ENCODE measurements around the gene FUT7.
"Not testable (repeated sequence)": the region's sequence is repeated elsewhere in the genome, so short reads cannot be mapped to it uniquely, and the experiment has no call there.

FUT7 gene

DNA sequence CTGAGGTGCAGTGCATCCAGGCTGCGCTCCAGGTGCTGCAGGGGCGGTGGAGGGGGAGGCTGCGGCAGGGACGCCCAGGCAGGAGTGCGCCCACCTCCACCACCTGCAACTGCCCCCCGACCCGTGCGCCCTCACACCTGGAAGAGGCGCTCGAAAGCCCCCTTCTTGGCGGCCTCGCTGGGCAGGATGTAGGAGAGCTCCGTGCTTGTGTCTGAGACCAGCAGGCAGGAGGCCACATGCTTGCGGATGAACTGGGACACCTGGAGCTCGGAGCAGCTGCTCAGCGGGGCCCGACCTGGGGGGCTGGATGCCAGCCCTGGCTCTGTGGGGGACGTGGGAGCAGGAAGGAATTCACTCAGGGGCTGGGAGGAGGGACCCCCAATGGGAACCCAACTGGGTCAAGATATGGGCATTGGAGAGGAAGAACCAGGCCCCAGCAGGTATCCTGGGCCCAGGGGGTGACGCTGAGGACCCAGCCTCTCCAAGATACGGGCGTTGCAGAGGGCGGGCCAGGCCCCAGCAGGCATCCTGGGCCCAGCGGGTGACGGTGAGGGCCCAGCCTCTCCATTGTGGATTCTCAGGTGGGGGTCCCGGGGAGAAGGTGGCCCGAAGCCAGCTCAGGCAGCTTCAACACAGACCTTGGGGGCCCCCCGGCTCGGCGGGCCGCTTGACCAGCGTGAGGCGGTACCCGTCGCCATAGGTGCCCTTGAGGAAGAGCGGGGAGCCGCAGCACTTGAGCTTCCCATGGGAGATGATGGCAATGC is 16.9 kb downstream of the FUT7 start:
- DNase-seq: no peak
- Mint-ChIP-seq H3K4me1 (ENCODE audit: low read depth) (no peaks in the 10 kb centered on the region), H3K4me3 (no peak overlapping the region), H3K27me3 (no peaks in the 10 kb centered on the region), H3K9me3 (no peaks in the 10 kb centered on the region), H3K27ac (no peak overlapping the region), H3K36me3 (ENCODE audit: low read depth) (peaks cover 15% of the 10 kb centered on the region)

DNA sequence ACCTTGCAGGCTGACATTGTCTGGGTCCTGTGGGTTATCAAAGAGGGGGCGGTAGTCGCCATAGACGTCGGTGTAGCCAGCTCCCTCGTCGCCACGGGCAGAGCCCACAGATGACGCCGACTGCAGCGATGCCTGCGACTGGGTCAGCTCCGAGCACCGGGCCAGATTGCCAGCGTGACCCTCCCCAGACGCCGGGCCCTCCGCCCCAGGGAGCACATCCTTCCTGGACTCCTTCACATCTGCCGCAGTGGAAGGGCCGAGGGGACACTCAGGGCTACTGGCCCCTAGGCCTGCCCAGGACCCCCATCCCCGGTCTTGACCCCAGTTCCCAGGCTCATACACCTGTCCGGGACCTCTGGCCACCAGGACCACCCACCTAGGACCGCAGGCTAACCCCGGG is 17.7 kb downstream of the FUT7 start:
- H3K4me1 Mint-ChIP-seq (ENCODE audit: low read depth): no peaks in the 10 kb centered on the region
- H3K4me3 Mint-ChIP-seq: no peak overlapping the region
- DNase-seq: no peak
- H3K9me3 Mint-ChIP-seq: no peaks in the 10 kb centered on the region
- H3K36me3 Mint-ChIP-seq (ENCODE audit: low read depth): peaks cover 17% of the 10 kb centered on the region
- no peaks in the 10 kb centered on the region for H3K27me3 Mint-ChIP-seq
- H3K27ac Mint-ChIP-seq: no peak overlapping the region

DNA sequence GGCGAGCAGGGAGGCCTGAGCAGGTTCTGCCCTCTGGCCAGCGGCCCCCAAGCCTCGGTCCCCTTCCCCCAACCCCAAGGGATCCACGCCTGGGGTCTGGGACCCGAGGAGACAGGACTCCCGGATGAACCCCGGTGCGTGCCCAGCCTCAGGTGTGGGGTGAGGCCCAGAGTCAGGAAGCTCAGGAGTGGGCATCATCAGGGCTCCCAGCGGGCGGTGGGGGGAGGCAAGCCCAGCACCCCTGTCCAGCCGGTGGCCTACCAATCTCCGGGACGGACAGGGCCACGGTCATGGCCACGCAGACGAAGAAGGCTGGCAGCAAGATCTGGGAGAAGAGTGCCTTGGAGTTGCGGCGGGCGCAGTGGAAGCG is 18.3 kb downstream of the FUT7 start:
- Mint-ChIP-seq H3K27me3 (no peaks in the 10 kb centered on the region), H3K4me3 (no peak overlapping the region), H3K4me1 (ENCODE audit: low read depth) (no peaks in the 10 kb centered on the region), H3K36me3 (ENCODE audit: low read depth) (peaks cover 17% of the 10 kb centered on the region), H3K9me3 (no peaks in the 10 kb centered on the region), H3K27ac (no peak overlapping the region)
- no peak for DNase-seq

DNA sequence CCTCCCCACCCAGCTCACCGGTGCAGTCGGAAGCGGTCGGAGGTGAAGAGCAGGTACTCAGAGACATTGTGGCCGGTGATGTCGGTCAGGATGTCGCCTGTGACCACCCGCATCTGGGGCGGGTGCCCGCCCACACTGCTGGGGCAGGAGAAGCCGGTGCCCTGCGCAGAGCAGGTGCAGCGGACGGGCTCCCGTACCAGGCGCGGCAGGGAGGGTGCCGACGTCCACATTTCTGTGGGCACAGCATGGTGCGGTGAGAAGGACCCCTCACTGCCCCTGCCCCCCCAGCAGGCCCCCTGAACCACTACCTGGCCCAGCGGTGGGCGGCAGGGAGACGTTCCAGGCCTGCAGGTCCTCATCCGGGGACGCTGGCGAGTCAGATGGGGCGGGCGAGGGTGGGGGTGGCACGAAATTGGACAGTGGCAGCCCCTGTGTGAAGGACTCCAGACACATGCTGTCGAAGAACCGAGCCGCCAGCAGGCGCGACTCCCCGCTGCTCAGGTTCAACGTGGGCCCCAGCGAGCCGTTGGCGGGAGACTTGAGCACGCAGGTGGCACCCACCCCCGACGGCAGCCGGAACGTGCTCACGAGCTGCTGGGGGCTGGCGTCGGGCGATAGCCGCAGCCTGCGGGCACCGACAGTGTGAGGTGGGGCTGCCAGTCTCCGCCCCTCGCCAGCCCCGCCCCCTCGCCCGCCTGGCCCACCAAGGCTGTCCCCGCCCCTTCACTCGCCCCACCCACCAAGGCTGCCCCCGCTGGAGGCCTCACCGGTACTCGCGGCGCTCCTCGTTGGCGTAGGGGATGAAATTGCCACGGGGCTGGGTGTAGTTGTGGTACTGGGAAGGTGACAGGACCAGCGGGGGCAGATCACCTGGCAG is 19.0 kb downstream of the FUT7 start:
- Mint-ChIP-seq H3K27me3 (no peaks in the 10 kb centered on the region), H3K36me3 (ENCODE audit: low read depth) (peaks cover 17% of the 10 kb centered on the region), H3K4me1 (ENCODE audit: low read depth) (no peaks in the 10 kb centered on the region), H3K9me3 (no peaks in the 10 kb centered on the region), H3K4me3 (no peak overlapping the region), H3K27ac (no peak overlapping the region)
- no peak for DNase-seq

DNA sequence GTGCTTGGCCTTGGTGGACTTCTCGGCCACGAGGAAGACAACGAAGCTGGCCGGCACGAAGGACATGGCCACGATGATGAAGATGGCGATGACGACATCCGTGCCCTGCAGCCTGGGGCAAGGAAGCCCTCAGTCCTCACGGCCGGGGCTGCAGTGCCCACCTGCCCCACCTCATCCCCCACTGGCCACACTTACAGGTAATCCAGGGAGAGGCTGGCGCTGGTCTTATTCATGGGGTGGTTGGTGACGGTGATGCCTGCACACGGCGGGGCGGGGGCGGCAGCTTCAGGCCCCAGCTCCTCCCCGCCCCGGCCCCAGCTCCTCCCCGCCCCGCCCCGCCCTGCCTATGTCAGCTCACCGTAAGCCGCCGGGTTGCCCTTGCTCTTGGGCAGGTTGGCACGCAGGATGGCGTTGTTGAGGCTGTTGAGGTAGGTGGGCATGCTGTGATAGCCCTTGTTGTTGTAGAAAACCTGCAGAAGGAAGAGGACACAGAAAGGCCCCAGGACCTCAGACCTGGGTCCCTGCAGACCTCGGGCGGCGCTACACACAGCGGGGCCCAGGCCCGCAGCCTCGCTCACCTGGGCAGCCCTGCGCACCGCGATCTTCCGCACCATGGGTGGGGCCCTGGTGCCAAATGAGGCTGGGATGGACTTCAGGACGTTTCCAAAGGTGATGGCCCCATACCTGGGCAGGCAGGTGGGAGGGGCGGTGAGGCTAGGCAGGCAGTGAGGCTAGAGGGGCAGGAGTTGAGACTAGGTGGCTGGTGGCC is 19.8 kb downstream of the FUT7 start:
- no peak for DNase-seq
- H3K36me3 Mint-ChIP-seq (ENCODE audit: low read depth): peaks cover 17% of the 10 kb centered on the region
- H3K4me3 Mint-ChIP-seq: no peak overlapping the region
- no peaks in the 10 kb centered on the region for H3K4me1 Mint-ChIP-seq (ENCODE audit: low read depth)
- H3K9me3 Mint-ChIP-seq: no peaks in the 10 kb centered on the region
- H3K27me3 Mint-ChIP-seq: no peaks in the 10 kb centered on the region
- no peak overlapping the region for H3K27ac Mint-ChIP-seq

DNA sequence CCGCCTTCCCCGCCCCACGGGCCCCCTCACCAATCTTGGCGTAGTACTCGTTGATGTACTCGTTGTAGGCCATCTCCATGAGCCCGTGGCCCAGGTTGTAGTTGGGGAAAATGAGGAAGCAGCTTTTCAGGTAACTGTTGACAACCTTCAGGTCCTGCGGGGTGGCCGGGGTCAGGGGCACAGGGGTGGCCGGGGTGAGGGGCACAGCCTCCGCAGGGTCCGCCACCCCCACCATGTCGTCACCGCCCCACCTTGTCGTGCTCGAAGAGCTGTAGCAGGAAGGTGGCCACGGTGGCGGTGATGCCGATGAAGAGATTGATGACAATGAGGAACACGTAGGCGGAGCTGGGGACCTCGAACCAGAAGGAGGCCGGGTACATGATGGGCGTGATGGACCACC is 20.7 kb downstream of the FUT7 start:
- no peak for DNase-seq
- Mint-ChIP-seq H3K4me3 (no peak overlapping the region), H3K27me3 (no peaks in the 10 kb centered on the region), H3K4me1 (ENCODE audit: low read depth) (peaks cover 5% of the 10 kb centered on the region), H3K9me3 (no peaks in the 10 kb centered on the region), H3K36me3 (ENCODE audit: low read depth) (peaks cover 13% of the 10 kb centered on the region), H3K27ac (no peak overlapping the region)

DNA sequence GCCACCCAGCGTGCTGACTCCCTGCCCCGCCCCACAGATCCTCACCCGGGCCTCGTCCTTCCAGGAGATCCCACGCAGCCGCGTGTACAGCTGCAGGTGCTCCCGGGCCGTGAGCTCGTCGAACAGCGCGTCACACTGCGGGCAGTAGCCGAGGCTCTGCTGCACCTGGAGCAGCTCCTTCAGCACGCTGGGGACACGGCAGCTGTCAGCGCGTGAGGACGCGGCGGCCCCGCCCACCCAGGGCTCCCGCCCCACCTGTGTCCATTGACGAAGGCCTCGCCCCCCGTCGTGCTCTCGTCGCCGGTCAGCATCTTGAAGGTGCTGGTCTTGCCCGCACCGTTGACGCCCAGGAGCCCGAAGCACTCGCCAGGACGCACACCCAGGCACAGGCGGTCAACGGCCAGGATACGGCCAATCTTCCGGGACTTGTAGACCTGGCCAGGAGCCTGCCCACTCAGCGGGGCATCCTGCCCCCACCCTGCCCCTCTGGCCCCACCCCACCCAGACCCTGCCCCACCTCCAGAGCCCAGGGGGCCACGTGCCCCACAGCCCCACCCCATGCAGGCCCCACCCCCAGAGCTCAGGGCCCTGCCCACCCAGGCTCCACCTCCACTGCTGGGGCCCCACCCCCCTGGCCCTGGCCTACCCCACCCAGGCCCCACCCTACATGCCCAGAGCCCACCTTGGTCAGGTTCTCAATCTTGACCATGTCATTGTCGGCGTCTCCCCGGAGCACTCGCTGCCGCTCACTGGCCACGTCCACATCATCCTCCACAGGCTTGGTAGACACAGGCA is 21.8 kb downstream of the FUT7 start:
- Mint-ChIP-seq H3K27ac (no peak overlapping the region), H3K36me3 (ENCODE audit: low read depth) (peaks cover 11% of the 10 kb centered on the region), H3K9me3 (no peaks in the 10 kb centered on the region), H3K4me3 (no peak overlapping the region), H3K27me3 (no peaks in the 10 kb centered on the region), H3K4me1 (ENCODE audit: low read depth) (peaks cover 9% of the 10 kb centered on the region)
- DNase-seq: no peak

DNA sequence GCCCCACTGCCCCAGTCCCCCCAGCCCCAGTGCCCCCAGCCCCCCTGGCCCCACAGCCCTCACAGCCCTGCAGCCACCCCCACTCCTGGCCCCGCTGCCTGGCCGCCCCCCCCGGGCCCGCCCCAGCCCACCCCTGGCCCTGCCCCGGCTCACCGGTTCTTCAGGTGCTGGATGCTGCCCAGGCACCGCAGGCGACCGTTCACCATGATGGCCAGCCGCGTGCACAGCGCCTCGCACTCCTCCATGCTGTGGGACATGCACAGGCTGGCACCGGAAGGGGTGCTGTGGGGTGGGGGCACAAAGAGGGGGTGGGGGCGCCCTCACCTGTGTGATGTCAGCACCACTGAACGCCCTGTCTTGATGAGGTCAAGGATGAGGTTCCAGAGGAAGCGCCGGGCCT is 22.7 kb downstream of the FUT7 start:
- Mint-ChIP-seq H3K27ac (no peak overlapping the region), H3K36me3 (ENCODE audit: low read depth) (peaks cover 9% of the 10 kb centered on the region), H3K9me3 (no peaks in the 10 kb centered on the region), H3K4me1 (ENCODE audit: low read depth) (peaks cover 9% of the 10 kb centered on the region), H3K4me3 (no peak overlapping the region), H3K27me3 (no peaks in the 10 kb centered on the region)
- DNase-seq: no peak

DNA sequence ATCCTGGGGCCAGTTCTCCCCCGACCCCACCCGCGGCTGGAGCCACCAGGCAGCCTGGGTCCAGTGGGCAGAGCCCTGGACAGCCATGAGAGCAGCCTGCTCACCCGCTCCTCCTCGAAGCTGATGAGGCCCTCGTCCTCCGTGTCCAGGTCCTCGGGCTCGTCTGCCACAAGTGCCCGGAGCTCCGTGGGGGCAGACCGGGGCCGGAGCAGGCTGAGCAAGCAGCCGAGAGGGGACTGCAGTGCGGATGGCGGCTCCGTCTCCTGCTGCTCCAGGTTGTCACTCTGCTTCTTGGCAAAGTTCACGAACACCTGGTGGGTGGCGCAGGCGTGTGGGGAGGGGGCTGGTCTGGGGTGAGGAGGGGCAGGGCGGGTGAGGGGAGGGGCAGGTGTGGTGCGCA is 23.6 kb downstream of the FUT7 start:
- no peaks in the 10 kb centered on the region for H3K9me3 Mint-ChIP-seq
- no peak overlapping the region for H3K4me3 Mint-ChIP-seq
- H3K27ac Mint-ChIP-seq: no peak overlapping the region
- H3K4me1 Mint-ChIP-seq (ENCODE audit: low read depth): peaks cover 9% of the 10 kb centered on the region
- peaks cover 9% of the 10 kb centered on the region for H3K36me3 Mint-ChIP-seq (ENCODE audit: low read depth)
- no peak for DNase-seq
- H3K27me3 Mint-ChIP-seq: no peaks in the 10 kb centered on the region

DNA sequence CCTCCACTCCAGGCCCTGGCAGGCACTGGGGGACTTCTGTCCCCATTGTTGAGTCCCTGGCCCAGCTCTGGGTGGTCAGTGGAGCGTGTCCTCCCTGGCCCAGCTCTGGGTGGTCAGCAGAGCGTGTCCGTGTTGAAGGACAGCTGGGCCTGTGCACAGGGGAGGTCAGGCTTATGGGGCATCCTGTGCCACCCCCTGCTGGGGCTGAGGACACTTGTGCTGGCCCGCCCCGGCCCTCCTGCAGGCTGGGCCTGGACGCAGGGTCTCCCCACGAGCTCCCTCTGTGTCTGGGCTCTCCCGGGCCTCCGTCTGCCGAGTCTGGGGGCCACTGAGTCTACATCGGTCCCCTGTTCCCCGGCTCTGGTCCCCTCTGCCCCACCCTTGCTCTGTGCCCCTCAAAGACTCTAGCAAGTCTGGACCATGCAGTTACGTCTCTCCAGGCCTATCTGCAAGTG is 24.0 kb downstream of the FUT7 start:
- Mint-ChIP-seq H3K27me3 (no peaks in the 10 kb centered on the region), H3K4me1 (ENCODE audit: low read depth) (peaks cover 9% of the 10 kb centered on the region), H3K9me3 (no peaks in the 10 kb centered on the region), H3K27ac (no peak overlapping the region), H3K36me3 (ENCODE audit: low read depth) (peaks cover 9% of the 10 kb centered on the region), H3K4me3 (no peak overlapping the region)
- no peak for DNase-seq

DNA sequence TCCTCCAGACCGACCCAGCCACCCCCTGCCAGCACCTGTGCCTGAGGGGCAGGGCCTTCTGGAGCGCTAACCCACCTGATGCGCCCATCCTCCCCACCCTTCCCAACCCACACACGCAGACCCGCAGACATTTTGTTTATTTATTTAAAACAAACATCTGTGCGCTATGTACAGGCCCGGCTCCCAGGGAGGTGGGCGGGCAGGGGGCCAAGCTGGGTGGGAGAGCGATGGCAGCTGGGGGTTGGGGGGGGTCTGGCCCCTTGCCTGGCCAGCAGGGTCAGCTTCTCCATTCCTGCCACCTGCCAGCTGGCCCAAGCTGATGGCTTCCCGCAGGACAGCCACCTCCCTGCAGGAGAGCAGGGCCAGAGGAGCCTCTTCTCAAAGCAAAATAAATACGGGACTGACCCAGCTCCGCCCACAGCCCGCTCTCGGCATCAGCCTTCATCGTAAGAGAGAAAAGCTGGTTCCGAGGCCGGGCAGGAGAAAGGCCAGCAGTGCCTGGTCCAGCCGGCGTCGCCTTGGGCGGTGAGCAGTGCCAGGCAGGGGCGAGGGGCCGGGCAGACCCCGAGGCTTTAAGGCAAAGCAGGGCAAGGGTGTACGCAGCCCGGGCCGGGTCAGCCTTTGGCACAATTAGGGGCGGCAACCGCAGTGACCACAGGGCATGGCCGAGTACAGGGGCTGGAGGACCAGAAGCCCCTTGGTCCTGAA is 24.6 kb downstream of the FUT7 start:
- Mint-ChIP-seq H3K4me3 (no peak overlapping the region), H3K27ac (no peak overlapping the region), H3K9me3 (no peaks in the 10 kb centered on the region), H3K4me1 (ENCODE audit: low read depth) (peaks cover 9% of the 10 kb centered on the region), H3K27me3 (no peaks in the 10 kb centered on the region), H3K36me3 (ENCODE audit: low read depth) (peaks cover 7% of the 10 kb centered on the region)
- no peak for DNase-seq

DNA sequence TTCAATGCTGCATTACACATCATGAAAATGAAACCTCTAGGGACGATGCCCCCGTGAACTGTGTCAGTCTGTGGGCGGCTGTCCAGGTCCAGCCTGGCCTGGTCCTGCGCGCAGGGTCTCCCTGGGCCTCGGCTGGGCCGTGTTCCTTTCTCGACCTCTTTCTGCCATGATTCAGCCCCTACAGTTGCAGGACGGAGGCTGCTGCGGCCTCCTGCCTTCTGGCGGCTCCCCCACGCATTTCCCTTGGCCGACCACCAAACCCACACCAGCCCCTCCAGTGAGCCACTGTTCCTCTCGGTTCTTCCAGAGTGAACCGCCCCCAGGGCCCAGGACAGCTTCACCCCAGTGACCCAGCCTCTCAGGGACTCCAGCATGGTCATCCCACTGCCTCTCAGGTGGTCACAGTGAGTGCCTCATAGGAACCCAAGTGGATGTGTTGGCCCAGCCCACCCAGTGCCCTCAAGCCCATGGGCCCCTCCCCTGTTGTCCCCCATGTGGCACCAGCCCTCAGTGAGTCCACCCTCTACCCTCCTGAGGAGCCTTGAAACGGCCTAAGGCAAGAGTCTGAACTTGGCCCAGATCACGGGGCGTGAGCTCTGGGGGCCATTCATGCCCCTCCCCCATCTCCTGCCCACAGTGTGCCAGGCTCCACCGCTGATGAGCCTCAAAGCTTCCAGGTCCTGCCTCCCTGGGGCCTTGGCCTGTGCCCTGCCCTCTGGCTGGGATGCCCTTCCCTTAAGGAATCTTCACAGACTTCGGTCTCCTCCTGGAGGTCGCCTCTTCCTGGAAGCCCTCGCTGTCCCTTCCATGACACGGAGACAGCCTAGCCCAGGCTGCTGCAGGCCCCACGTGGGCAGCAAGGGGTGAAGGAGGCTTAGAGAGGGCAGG is 25.5 kb downstream of the FUT7 start:
- Mint-ChIP-seq H3K27ac (peak overlapping the region; percentile 59), H3K4me3 (no peak overlapping the region), H3K27me3 (no peaks in the 10 kb centered on the region), H3K36me3 (ENCODE audit: low read depth) (peaks cover 3% of the 10 kb centered on the region), H3K4me1 (ENCODE audit: low read depth) (peaks cover 9% of the 10 kb centered on the region), H3K9me3 (no peaks in the 10 kb centered on the region)
- DNase-seq: no peak

DNA sequence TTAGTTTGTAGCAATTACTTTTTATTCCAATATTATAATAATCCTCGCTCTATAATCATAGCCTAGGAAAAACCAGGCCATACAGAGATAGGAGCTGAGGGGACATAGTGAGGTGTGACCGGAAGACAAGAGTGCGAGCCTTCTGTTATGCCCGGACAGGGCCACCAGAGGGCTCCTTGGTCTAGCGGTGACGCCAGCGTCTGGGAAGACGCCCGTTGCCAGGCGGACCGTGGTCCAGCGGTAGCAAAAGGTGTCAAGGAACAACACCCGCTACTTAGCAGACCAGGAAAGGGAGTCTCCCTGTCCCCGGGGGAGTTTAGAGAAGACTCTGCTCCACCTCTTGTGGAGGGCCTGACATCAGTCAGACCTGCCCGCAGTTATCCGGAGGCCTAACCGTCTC is 27.6 kb downstream of the FUT7 start:
- peak; percentile 52 for DNase-seq
- H3K36me3 Mint-ChIP-seq (ENCODE audit: low read depth); H3K27ac Mint-ChIP-seq; H3K4me3 Mint-ChIP-seq; H3K9me3 Mint-ChIP-seq; H3K27me3 Mint-ChIP-seq: not testable (repeated sequence)
- H3K4me1 Mint-ChIP-seq (ENCODE audit: low read depth): peaks cover 21% of the 10 kb centered on the region
